HCT116 (cell line): Measurements from ENCODE around the gene SRGAP3. TPM values are rescaled to one million over a fixed set of nuclear protein-coding genes. Genes with fewer than 3 reads are reported as not detected.

Source experiments
- ATAC-seq: fragments of 200-7000 bp; cut with Tn5 transposase; 2 replicates; pipeline ENCODE4 v1.9.1; 2020; ENCODE audit warnings: mild to moderate bottlenecking, moderate library complexity
- BruUV-seq: library from RNA; stranded (reverse); fragments of 400-500 nt; replicated peaks from 2 replicates; lab custom pipeline; 2021; lab: Mats Ljungman, UMichigan
- CTCF ChIA-PET: fragments of 300-600 bp; sonication (Branson Sonifier 250); formaldehyde crosslinking; loops from one replicate; lab custom pipeline; 2021; ENCODE audit warnings: antibody characterized with exemption; lab: Charles Lee
- POLR2A ChIA-PET: fragments of 300-600, 350-600 bp; sonication (Branson Sonifier 250); formaldehyde crosslinking; loops from one replicate; lab custom pipeline; 2021; ENCODE audit warnings: antibody characterized with exemption; lab: Charles Lee
- RAD21 ChIA-PET, 2 experiments: fragments of 300-600 bp; sonication (Branson Sonifier 250); formaldehyde crosslinking; loops; one replicate each; lab custom pipeline; 2023; ENCODE audit warnings: low total read pairs in 2 of 2; ENCODE audit not compliant: uncharacterized antibody in 2 of 2, unreplicated experiment in 2 of 2, low non-redundant PET in 1 of 2; lab: Charles Lee
- DNase-seq: peaks from one replicate; pipeline ENCODE4 v3.0.0-alpha.2; 2010; ENCODE audit warnings: low read depth, low spot score
- H2AFZ ChIP-seq: fragments of 200-600 bp; shearing (Covaris generic), sonication (generic); 2 replicates; pipeline ENCODE4 v1.6.1; 2017; ENCODE audit warnings: low read depth, mixed run types, mixed read lengths, antibody characterized with exemption, low read length; ENCODE audit not compliant: poor library complexity, severe bottlenecking
- H3K27ac ChIP-seq: 2 replicates; pipeline ENCODE4 v1.5.1; 2012; ENCODE audit warnings: low read depth, low read length
- H3K27me3 ChIP-seq: fragments of 200-600 bp; sonication (generic); 2 replicates; pipeline ENCODE4 v1.6.1; 2016; ENCODE audit warnings: mixed run types, low read length, mixed read lengths; ENCODE audit not compliant: insufficient read depth
- H3K36me3 ChIP-seq, 2 experiments: fragments of 200-500 bp in 1 of 2; fragments of 200-600 bp in 1 of 2; sonication (Bioruptor generic) in 1 of 2; sonication (generic) in 1 of 2; 2 replicates each; pipeline versions ENCODE4 v1.5.1 to v1.6.1; 2014 to 2016; ENCODE audit warnings: low read length in 2 of 2, inconsistent platforms in 1 of 2, mixed read lengths in 1 of 2, mixed run types in 1 of 2; ENCODE audit not compliant: insufficient read depth in 2 of 2, control insufficient read depth in 1 of 2
- H3K4me1 ChIP-seq, 2 experiments: fragments of 200-600 bp in 1 of 2; sonication (generic) in 1 of 2; 2 replicates each; pipeline versions ENCODE4 v1.5.1 to v1.6.1; 2012 to 2017; ENCODE audit warnings: low read length in 2 of 2, inconsistent platforms in 1 of 2, mild to moderate bottlenecking in 1 of 2, mixed read lengths in 1 of 2, mixed run types in 1 of 2, moderate library complexity in 1 of 2; ENCODE audit not compliant: insufficient read depth in 2 of 2, control insufficient read depth in 1 of 2
- H3K4me2 ChIP-seq: fragments of 200-600 bp; sonication (generic); 2 replicates; pipeline ENCODE4 v1.6.1; 2017; ENCODE audit warnings: mixed run types, low read length, mixed read lengths
- H3K4me3 ChIP-seq, 2 experiments: fragments of 200-600 bp in 1 of 2; sonication (generic) in 1 of 2; replicated peaks in 1 of 2; 2 replicates each; pipeline ENCODE4 v1.5.1; 2011 to 2016; ENCODE audit warnings: low read length in 2 of 2, control low read depth in 1 of 2, low read depth in 1 of 2, mild to moderate bottlenecking in 1 of 2, mixed read lengths in 1 of 2, mixed run types in 1 of 2
- H3K79me2 ChIP-seq: fragments of 200-600 bp; sonication (generic); 2 replicates; pipeline ENCODE4 v1.6.1; 2017; ENCODE audit warnings: mild to moderate bottlenecking, mixed run types, low read length, moderate library complexity, mixed read lengths; ENCODE audit not compliant: insufficient read depth
- H3K9ac ChIP-seq: fragments of 200-600 bp; sonication (generic); 2 replicates; pipeline ENCODE4 v1.6.1; 2016; ENCODE audit warnings: low read length, mixed read lengths
- H3K9me2 ChIP-seq: fragments of 200-600 bp; sonication (generic), shearing (Covaris generic); 2 replicates; pipeline ENCODE4 v1.6.1; 2017; ENCODE audit warnings: mixed run types, mild to moderate bottlenecking, moderate library complexity; ENCODE audit not compliant: insufficient read depth
- H3K9me3 ChIP-seq, 2 experiments: fragments of 200-500 bp in 1 of 2; fragments of 200-600 bp in 1 of 2; sonication (Bioruptor generic) in 1 of 2; sonication (generic) in 1 of 2; 2 replicates each; pipeline ENCODE4 v1.6.1; 2014 to 2017; ENCODE audit warnings: low read length in 2 of 2, mixed read lengths in 2 of 2, inconsistent platforms in 1 of 2, low read depth in 1 of 2, mild to moderate bottlenecking in 1 of 2, mixed run types in 1 of 2, moderate library complexity in 1 of 2; ENCODE audit not compliant: control insufficient read depth in 1 of 2, insufficient read depth in 1 of 2
- H4K20me1 ChIP-seq: fragments of 200-600 bp; sonication (generic), shearing (Covaris generic); 2 replicates; pipeline ENCODE4 v1.6.1; 2017; ENCODE audit warnings: mixed run types, mild to moderate bottlenecking, moderate library complexity; ENCODE audit not compliant: insufficient read depth
- CEBPB ChIP-seq: IDR thresholded peaks from 2 replicates; pipeline ENCODE4 v1.6.1; 2012; ENCODE audit warnings: low read depth
- ELF1 ChIP-seq: IDR thresholded peaks from 2 replicates; pipeline ENCODE4 v1.6.1; 2012; ENCODE audit warnings: low read depth, borderline replicate concordance
- FOSL1 ChIP-seq: IDR thresholded peaks from 2 replicates; pipeline ENCODE4 v1.6.1; 2012; ENCODE audit warnings: low read depth
- MAX ChIP-seq: IDR thresholded peaks from 2 replicates; pipeline ENCODE4 v1.6.1; 2012
- POLR2AphosphoS5 ChIP-seq: IDR thresholded peaks from 2 replicates; pipeline ENCODE4 v1.6.1; 2011; ENCODE audit warnings: mild to moderate bottlenecking, low read depth, low read length, moderate library complexity
- SP1 ChIP-seq: IDR thresholded peaks from 2 replicates; pipeline ENCODE4 v1.6.1; 2012; ENCODE audit warnings: low read depth
- YY1 ChIP-seq: IDR thresholded peaks from 2 replicates; pipeline ENCODE4 v1.6.1; 2011; ENCODE audit warnings: low read length, low read depth, moderate library complexity, mild to moderate bottlenecking; ENCODE audit not compliant: insufficient replicate concordance; ENCODE audit errors: extremely low read depth
- ZNF274 ChIP-seq: fragments of 200-500 bp; sonication (Bioruptor generic); IDR thresholded peaks from 2 replicates; pipeline ENCODE4 v1.6.1; 2014; ENCODE audit warnings: mild to moderate bottlenecking, low read depth, low read length, inconsistent platforms
- intact Hi-C: fragments of 100-400 bp; cut with micrococcal nuclease; formaldehyde crosslinking; loops from 2 replicates; pipeline ENCODE4 v1.10.0; 2022
- total RNA-seq: library from RNA; stranded (reverse); gene quantifications from one replicate; pipeline ENCODE4 v1.2.1, GENCODE V29; 2021; ENCODE audit not compliant: unreplicated experiment
- TF ChIP-seq, protein P1 (sequence below): IDR thresholded peaks from 2 replicates; pipeline ENCODE4 v1.6.1; 2012; ENCODE audit warnings: low read depth
- TF ChIP-seq, protein P2 (sequence below), 3 experiments: fragments of 200-600 bp in 1 of 3; sonication (generic) in 1 of 3; IDR thresholded peaks in 2 of 3; conservative IDR thresholded peaks in 1 of 3; 2 replicates each; pipeline ENCODE4 v1.5.1; 2012 to 2017; ENCODE audit warnings: low read depth in 2 of 3, low read length in 2 of 3, antibody characterized with exemption in 1 of 3, borderline replicate concordance in 1 of 3, control low read depth in 1 of 3, mild to moderate bottlenecking in 1 of 3, mixed read lengths in 1 of 3, mixed run types in 1 of 3, moderate library complexity in 1 of 3; ENCODE audit not compliant: insufficient read depth in 1 of 3

Gene SRGAP3
- total RNA-seq, 1 experiment from 2014 or later: 8.3 TPM

- TF ChIP-seq MAX (no peak), ELF1 (no peak), SP1 (no peak), FOSL1 (no peak), YY1 (no peak), POLR2AphosphoS5 (no peak), CEBPB (no peak), ZNF274 (no peak)
- TF ChIP-seq, protein P1, sequence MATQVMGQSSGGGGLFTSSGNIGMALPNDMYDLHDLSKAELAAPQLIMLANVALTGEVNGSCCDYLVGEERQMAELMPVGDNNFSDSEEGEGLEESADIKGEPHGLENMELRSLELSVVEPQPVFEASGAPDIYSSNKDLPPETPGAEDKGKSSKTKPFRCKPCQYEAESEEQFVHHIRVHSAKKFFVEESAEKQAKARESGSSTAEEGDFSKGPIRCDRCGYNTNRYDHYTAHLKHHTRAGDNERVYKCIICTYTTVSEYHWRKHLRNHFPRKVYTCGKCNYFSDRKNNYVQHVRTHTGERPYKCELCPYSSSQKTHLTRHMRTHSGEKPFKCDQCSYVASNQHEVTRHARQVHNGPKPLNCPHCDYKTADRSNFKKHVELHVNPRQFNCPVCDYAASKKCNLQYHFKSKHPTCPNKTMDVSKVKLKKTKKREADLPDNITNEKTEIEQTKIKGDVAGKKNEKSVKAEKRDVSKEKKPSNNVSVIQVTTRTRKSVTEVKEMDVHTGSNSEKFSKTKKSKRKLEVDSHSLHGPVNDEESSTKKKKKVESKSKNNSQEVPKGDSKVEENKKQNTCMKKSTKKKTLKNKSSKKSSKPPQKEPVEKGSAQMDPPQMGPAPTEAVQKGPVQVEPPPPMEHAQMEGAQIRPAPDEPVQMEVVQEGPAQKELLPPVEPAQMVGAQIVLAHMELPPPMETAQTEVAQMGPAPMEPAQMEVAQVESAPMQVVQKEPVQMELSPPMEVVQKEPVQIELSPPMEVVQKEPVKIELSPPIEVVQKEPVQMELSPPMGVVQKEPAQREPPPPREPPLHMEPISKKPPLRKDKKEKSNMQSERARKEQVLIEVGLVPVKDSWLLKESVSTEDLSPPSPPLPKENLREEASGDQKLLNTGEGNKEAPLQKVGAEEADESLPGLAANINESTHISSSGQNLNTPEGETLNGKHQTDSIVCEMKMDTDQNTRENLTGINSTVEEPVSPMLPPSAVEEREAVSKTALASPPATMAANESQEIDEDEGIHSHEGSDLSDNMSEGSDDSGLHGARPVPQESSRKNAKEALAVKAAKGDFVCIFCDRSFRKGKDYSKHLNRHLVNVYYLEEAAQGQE: no peak
- TF ChIP-seq, protein P2, sequence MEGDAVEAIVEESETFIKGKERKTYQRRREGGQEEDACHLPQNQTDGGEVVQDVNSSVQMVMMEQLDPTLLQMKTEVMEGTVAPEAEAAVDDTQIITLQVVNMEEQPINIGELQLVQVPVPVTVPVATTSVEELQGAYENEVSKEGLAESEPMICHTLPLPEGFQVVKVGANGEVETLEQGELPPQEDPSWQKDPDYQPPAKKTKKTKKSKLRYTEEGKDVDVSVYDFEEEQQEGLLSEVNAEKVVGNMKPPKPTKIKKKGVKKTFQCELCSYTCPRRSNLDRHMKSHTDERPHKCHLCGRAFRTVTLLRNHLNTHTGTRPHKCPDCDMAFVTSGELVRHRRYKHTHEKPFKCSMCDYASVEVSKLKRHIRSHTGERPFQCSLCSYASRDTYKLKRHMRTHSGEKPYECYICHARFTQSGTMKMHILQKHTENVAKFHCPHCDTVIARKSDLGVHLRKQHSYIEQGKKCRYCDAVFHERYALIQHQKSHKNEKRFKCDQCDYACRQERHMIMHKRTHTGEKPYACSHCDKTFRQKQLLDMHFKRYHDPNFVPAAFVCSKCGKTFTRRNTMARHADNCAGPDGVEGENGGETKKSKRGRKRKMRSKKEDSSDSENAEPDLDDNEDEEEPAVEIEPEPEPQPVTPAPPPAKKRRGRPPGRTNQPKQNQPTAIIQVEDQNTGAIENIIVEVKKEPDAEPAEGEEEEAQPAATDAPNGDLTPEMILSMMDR (IDR thresholded peaks at IDR 0.05 in 2 of 3, conservative IDR thresholded peaks at IDR 0.05 in 1 of 3; ENCODE audit: borderline replicate concordance in 1 of 3, insufficient read depth in 1 of 3, low read depth in 2 of 3, low read length in 2 of 3): no peak
- no peak overlapping the region for H3K4me2 ChIP-seq
- no peaks in the 10 kb centered on the region for H3K36me3 ChIP-seq
- no peaks in the 10 kb centered on the region for H4K20me1 ChIP-seq
- no peak overlapping the region for H3K27ac ChIP-seq
- H2AFZ ChIP-seq: no peak overlapping the region
- POLR2A ChIA-PET: no interaction called here
- H3K9me2 ChIP-seq: no peaks in the 10 kb centered on the region
- H3K9ac ChIP-seq: no peak overlapping the region
- ATAC-seq (no peak), DNase-seq (no peak)
- H3K9me3 ChIP-seq: no peaks in the 10 kb centered on the region
- H3K27me3 ChIP-seq: no peaks in the 10 kb centered on the region
- RAD21 ChIA-PET: no interaction called here
- intact Hi-C loops: loop anchor here (5.0 kb wide), 2 partner anchors 234 to 296 kb away; no protein-coding TSS in a partner anchor
- H3K79me2 ChIP-seq: no peaks in the 10 kb centered on the region
- no TSS peak for BruUV-seq
- CTCF ChIA-PET: no interaction called here
- no peaks in the 10 kb centered on the region for H3K4me1 ChIP-seq
- no peak overlapping the region for H3K4me3 ChIP-seq
Observed at GRCh38 chr3:9068051-9068450, 181.4 kb downstream of the SRGAP3 start.
